GM19240 (cell line): ENCODE measurements around the gene TRIO.

Experiments used
- DNase-seq: peaks from one replicate; pipeline ENCODE4 v3.0.0; 2011; ENCODE audit warnings: low spot score; ENCODE audit not compliant: insufficient read length

The TRIO gene

GRCh38 chr5:14225173-14225834 is 82.2 kb downstream of the TRIO start:
- no peak for DNase-seq

GRCh38 chr5:14226149-14226548 is 83.0 kb downstream of the TRIO start:
- no peak for DNase-seq

GRCh38 chr5:14226554-14226953 is 83.4 kb downstream of the TRIO start:
- no peak for DNase-seq

GRCh38 chr5:14226992-14227391 is 83.8 kb downstream of the TRIO start:
- no peak for DNase-seq

GRCh38 chr5:14227513-14227912 is 84.4 kb downstream of the TRIO start:
- no peak for DNase-seq

GRCh38 chr5:14228219-14228618 is 85.1 kb downstream of the TRIO start:
- no peak for DNase-seq

- no peak for DNase-seq
Observed at GRCh38 chr5:14229181-14229580, 86.0 kb downstream of the TRIO start.

- no peak for DNase-seq
Observed at GRCh38 chr5:14229734-14230133, 86.6 kb downstream of the TRIO start.

GRCh38 chr5:14231156-14231555 is 88.0 kb downstream of the TRIO start:
- DNase-seq: no peak

- DNase-seq: no peak
Observed at GRCh38 chr5:14231890-14232289, 88.7 kb downstream of the TRIO start.

- DNase-seq: no peak
Observed at GRCh38 chr5:14234204-14234603, 91.1 kb downstream of the TRIO start.

GRCh38 chr5:14235872-14236271 is 92.7 kb downstream of the TRIO start:
- DNase-seq: no peak

GRCh38 chr5:14236757-14237156 is 93.6 kb downstream of the TRIO start:
- DNase-seq: no peak

- no peak for DNase-seq
Observed at GRCh38 chr5:14237317-14238086, 94.4 kb downstream of the TRIO start.

- no peak for DNase-seq
Observed at GRCh38 chr5:14238272-14238671, 95.1 kb downstream of the TRIO start.

- DNase-seq: no peak
Observed at GRCh38 chr5:14239404-14239803, 96.3 kb downstream of the TRIO start.

GRCh38 chr5:14239951-14240350 is 96.8 kb downstream of the TRIO start:
- DNase-seq: no peak

- DNase-seq: no peak
Observed at GRCh38 chr5:14240359-14240758, 97.2 kb downstream of the TRIO start.

GRCh38 chr5:14241141-14241540 is 98.0 kb downstream of the TRIO start:
- no peak for DNase-seq

GRCh38 chr5:14242447-14242846 is 99.3 kb downstream of the TRIO start:
- DNase-seq: no peak

GRCh38 chr5:14242871-14243383 is 99.8 kb downstream of the TRIO start:
- no peak for DNase-seq

GRCh38 chr5:14243766-14244165 is 100.6 kb downstream of the TRIO start:
- DNase-seq: no peak

GRCh38 chr5:14244721-14245120 is 101.6 kb downstream of the TRIO start:
- no peak for DNase-seq
